Measurements from ENCODE around the gene CPPED1. TPM values are rescaled to one million over a fixed set of nuclear protein-coding genes. Genes with fewer than 3 reads are reported as not detected.

The CPPED1 gene
- total and polyA plus RNA-seq, 2 experiments from 2014 or later = 27.2 to 28.6 TPM

DNA sequence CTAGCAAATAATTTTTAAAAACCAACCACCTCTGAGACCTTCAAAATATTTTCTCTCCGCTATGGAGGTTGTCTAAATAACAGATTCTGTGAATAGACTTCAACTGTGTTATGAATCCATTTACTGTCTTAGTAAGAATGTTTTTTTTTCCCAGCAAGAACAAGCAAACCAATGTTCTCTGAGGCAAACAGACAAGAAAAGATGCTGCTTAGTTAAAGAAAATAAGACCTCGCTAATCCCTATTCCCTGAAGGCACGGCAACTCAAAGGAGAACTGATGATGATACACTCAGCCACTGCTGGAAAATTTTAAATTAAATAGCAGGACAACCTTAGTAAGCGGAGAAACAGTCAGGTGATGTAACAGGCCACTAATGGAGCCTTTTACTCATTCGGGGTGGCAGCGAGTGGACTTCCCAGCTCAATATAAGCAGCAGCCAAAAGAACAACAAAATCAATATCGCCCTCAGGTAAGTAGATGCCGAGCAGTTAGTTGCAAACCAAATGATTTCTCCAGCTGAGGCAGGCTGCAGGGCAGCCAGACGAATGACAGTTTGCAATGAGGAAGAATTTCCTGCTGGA, 81.8 kb downstream of the CPPED1 start:
- no peaks in the 10 kb centered on the region for H4K20me1 ChIP-seq (ENCODE audit: insufficient read depth, poor library complexity, severe bottlenecking)
- H3K4me3 ChIP-seq = no peak overlapping the region
- no peak overlapping the region for H2AFZ ChIP-seq
- H3K9me2 ChIP-seq (replicated peaks; ENCODE audit: insufficient read depth) = no peaks in the 10 kb centered on the region
- H3K27ac ChIP-seq = no peak overlapping the region
- WGBS (ENCODE audit: low lambda C conversion rate, missing lambda C conversion rate) = 89% methylated on average over 9 of the region's 9 CpGs
- no peaks in the 10 kb centered on the region for H3K27me3 ChIP-seq
- no peaks in the 10 kb centered on the region for H3K36me3 ChIP-seq (replicated peaks; ENCODE audit: insufficient read depth, low read depth)
- no peaks in the 10 kb centered on the region for H3K79me2 ChIP-seq
- TF ChIP-seq EZH2phosphoT487 (IDR thresholded peaks at IDR 0.05; ENCODE audit: low read depth, severe bottlenecking, unreplicated experiment) (no peak), EZH2 (IDR thresholded peaks at IDR 0.05; ENCODE audit: borderline replicate concordance) (no peak)
- TF ChIP-seq, protein P1, sequence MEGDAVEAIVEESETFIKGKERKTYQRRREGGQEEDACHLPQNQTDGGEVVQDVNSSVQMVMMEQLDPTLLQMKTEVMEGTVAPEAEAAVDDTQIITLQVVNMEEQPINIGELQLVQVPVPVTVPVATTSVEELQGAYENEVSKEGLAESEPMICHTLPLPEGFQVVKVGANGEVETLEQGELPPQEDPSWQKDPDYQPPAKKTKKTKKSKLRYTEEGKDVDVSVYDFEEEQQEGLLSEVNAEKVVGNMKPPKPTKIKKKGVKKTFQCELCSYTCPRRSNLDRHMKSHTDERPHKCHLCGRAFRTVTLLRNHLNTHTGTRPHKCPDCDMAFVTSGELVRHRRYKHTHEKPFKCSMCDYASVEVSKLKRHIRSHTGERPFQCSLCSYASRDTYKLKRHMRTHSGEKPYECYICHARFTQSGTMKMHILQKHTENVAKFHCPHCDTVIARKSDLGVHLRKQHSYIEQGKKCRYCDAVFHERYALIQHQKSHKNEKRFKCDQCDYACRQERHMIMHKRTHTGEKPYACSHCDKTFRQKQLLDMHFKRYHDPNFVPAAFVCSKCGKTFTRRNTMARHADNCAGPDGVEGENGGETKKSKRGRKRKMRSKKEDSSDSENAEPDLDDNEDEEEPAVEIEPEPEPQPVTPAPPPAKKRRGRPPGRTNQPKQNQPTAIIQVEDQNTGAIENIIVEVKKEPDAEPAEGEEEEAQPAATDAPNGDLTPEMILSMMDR (IDR thresholded peaks at IDR 0.05; ENCODE audit: poor library complexity) = no peak
- no peaks in the 10 kb centered on the region for H3K9me3 ChIP-seq (ENCODE audit: low read depth)
- DNase-seq (ENCODE audit: low spot score) = no peak
- H3K4me2 ChIP-seq = no peak overlapping the region
- no peaks in the 10 kb centered on the region for H3K4me1 ChIP-seq (ENCODE audit: insufficient read depth)

DNA sequence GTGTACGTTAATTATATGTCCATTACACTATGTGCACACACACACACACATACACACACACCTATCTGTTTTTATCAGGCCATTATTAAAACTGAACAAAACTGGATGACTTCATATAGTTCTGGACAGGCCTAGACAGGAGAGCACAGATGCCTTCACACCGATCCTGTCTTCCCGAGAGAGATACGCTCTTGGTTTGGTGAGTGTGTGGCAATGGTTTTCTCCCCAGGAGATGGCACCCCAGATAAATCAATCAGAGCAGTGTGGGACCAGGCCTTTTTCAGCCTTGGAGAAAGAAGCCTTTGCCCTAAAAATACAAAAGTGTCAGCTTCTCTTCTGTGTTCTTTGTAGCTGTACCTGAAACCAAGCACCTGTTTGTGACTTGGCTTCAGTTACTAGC, 83.7 kb downstream of the CPPED1 start:
- H3K4me1 ChIP-seq (ENCODE audit: insufficient read depth) = no peaks in the 10 kb centered on the region
- no peaks in the 10 kb centered on the region for H3K36me3 ChIP-seq (replicated peaks; ENCODE audit: insufficient read depth, low read depth)
- H3K79me2 ChIP-seq = no peaks in the 10 kb centered on the region
- no peak overlapping the region for H3K4me2 ChIP-seq
- WGBS (ENCODE audit: low lambda C conversion rate, missing lambda C conversion rate) = 91% methylated on average over 4 of the region's 4 CpGs
- TF ChIP-seq, protein P1 (IDR thresholded peaks at IDR 0.05; ENCODE audit: poor library complexity) = no peak
- TF ChIP-seq EZH2phosphoT487 (IDR thresholded peaks at IDR 0.05; ENCODE audit: low read depth, severe bottlenecking, unreplicated experiment) (no peak), EZH2 (IDR thresholded peaks at IDR 0.05; ENCODE audit: borderline replicate concordance) (no peak)
- no peaks in the 10 kb centered on the region for H4K20me1 ChIP-seq (ENCODE audit: insufficient read depth, poor library complexity, severe bottlenecking)
- no peaks in the 10 kb centered on the region for H3K9me2 ChIP-seq (replicated peaks; ENCODE audit: insufficient read depth)
- H3K4me3 ChIP-seq = no peak overlapping the region
- no peaks in the 10 kb centered on the region for H3K27me3 ChIP-seq
- no peak overlapping the region for H3K27ac ChIP-seq
- no peaks in the 10 kb centered on the region for H3K9me3 ChIP-seq (ENCODE audit: low read depth)
- DNase-seq (ENCODE audit: low spot score) = no peak
- H2AFZ ChIP-seq = no peak overlapping the region

DNA sequence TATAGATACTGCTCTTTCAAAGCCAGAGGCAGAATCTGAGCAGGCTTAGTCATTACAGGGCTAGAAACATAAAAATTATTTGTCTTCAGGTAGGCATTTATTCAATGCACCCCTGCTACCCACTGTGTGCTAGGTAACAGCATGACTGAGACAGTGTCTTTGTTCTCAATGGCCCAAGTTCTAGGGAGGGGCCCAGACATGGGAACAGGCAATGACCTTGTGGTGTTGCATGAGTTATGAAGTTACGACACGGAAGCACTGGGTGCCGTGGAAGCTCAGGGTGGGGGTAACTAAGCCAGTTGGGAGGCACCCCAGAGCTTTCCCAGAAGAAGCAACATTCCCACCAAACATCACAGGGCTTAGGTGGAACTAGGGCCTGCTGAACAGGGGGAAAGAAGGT, 87.0 kb downstream of the CPPED1 start:
- DNase-seq (ENCODE audit: low spot score) = no peak
- Histone ChIP-seq H4K20me1 (ENCODE audit: insufficient read depth, poor library complexity, severe bottlenecking) (no peaks in the 10 kb centered on the region), H3K36me3 (replicated peaks; ENCODE audit: insufficient read depth, low read depth) (no peaks in the 10 kb centered on the region), H3K79me2 (no peaks in the 10 kb centered on the region), H3K9me2 (replicated peaks; ENCODE audit: insufficient read depth) (no peaks in the 10 kb centered on the region), H2AFZ (no peak overlapping the region), H3K4me2 (no peak overlapping the region), H3K4me3 (no peak overlapping the region), H3K9me3 (ENCODE audit: low read depth) (no peaks in the 10 kb centered on the region), H3K27me3 (no peaks in the 10 kb centered on the region), H3K4me1 (ENCODE audit: insufficient read depth) (no peaks in the 10 kb centered on the region), H3K27ac (no peak overlapping the region)
- 90% methylated on average over 3 of the region's 3 CpGs for WGBS (ENCODE audit: low lambda C conversion rate, missing lambda C conversion rate)
- TF ChIP-seq EZH2phosphoT487 (IDR thresholded peaks at IDR 0.05; ENCODE audit: low read depth, severe bottlenecking, unreplicated experiment) = no peak
- no peak for TF ChIP-seq EZH2 (IDR thresholded peaks at IDR 0.05; ENCODE audit: borderline replicate concordance)
- TF ChIP-seq, protein P1 (IDR thresholded peaks at IDR 0.05; ENCODE audit: poor library complexity) = no peak

Measured in hepatocyte (in vitro differentiated cells).